Keratinocyte (primary cell): Measurements from ENCODE around the gene PER1. TPM values are rescaled to one million over a fixed set of nuclear protein-coding genes. Genes with fewer than 3 reads are reported as not detected.

ENCODE experiments used
- DNase-seq: peaks from one replicate; pipeline ENCODE4 v3.0.0-alpha.2; 2011; ENCODE audit warnings: low read depth, missing footprints, low spot score
- FAIRE-seq: peaks from 2 replicates; lab custom pipeline; 2011; peaks lifted over from hg19 to GRCh38; lab: Jason Lieb, UNC
- H2AFZ ChIP-seq: 2 replicates; pipeline ENCODE4 v1.6.0; 2012; ENCODE audit warnings: low read length, control low read depth, inconsistent platforms; ENCODE audit not compliant: control insufficient read depth
- H3K27ac ChIP-seq: 2 replicates; pipeline ENCODE4 v1.5.1; 2011; ENCODE audit warnings: low read length; ENCODE audit not compliant: control insufficient read depth, insufficient read depth
- H3K27me3 ChIP-seq: 3 replicates; pipeline ENCODE4 v1.6.0; 2011; ENCODE audit warnings: low read length; ENCODE audit not compliant: control insufficient read depth, insufficient read depth; ENCODE audit errors: extremely low read depth
- H3K36me3 ChIP-seq, 2 experiments: 2 replicates in 1 of 2; 3 replicates in 1 of 2; pipeline ENCODE4 v1.5.1; 2011; ENCODE audit warnings: low read length in 2 of 2, mild to moderate bottlenecking in 1 of 2; ENCODE audit not compliant: control insufficient read depth in 2 of 2, insufficient read depth in 2 of 2; ENCODE audit errors: extremely low read depth in 1 of 2
- H3K4me1 ChIP-seq: 3 replicates; pipeline ENCODE4 v1.5.1; 2011; ENCODE audit warnings: low read length; ENCODE audit not compliant: control insufficient read depth, insufficient read depth; ENCODE audit errors: extremely low read depth
- H3K4me2 ChIP-seq: 3 replicates; pipeline ENCODE4 v1.6.0; 2011; ENCODE audit warnings: low read depth, low read length; ENCODE audit not compliant: control insufficient read depth, insufficient read depth; ENCODE audit errors: extremely low read depth
- H3K4me3 ChIP-seq, 3 experiments: fragments of 200-600 bp in 1 of 3; sonication (generic) in 1 of 3; 2 replicates in 2 of 3; 3 replicates in 1 of 3; pipeline ENCODE4 v1.5.1; 2011 to 2016; ENCODE audit warnings: low read length in 3 of 3, mild to moderate bottlenecking in 3 of 3, control low read depth in 2 of 3, inconsistent platforms in 1 of 3, low read depth in 1 of 3, mixed read lengths in 1 of 3, mixed run types in 1 of 3, moderate library complexity in 1 of 3; ENCODE audit not compliant: control insufficient read depth in 2 of 3, insufficient read depth in 2 of 3; ENCODE audit errors: extremely low read depth in 1 of 3
- H3K79me2 ChIP-seq: 2 replicates; pipeline ENCODE4 v1.6.0; 2012; ENCODE audit warnings: low read length; ENCODE audit not compliant: control insufficient read depth, insufficient read depth
- H3K9ac ChIP-seq: 3 replicates; pipeline ENCODE4 v1.6.0; 2011; ENCODE audit warnings: low read length; ENCODE audit not compliant: control insufficient read depth, insufficient read depth; ENCODE audit errors: extremely low read depth
- H3K9me1 ChIP-seq: 3 replicates; pipeline ENCODE4 v1.6.0; 2011; ENCODE audit warnings: low read length; ENCODE audit not compliant: control insufficient read depth, insufficient read depth; ENCODE audit errors: extremely low read depth
- H3K9me3 ChIP-seq: 2 replicates; pipeline ENCODE4 v1.5.1; 2012; ENCODE audit warnings: low read depth, low read length; ENCODE audit not compliant: control insufficient read depth
- H4K20me1 ChIP-seq: 3 replicates; pipeline ENCODE4 v1.6.0; 2011; ENCODE audit warnings: low read length; ENCODE audit not compliant: control insufficient read depth, insufficient read depth; ENCODE audit errors: extremely low read depth
- CTCF ChIP-seq, 3 experiments: IDR thresholded peaks in 1 of 3; conservative IDR thresholded peaks in 1 of 3; optimal IDR thresholded peaks in 1 of 3; 2 replicates in 2 of 3; 3 replicates in 1 of 3; pipeline versions ENCODE3 to v1.5.1; 2011; ENCODE audit warnings: low read length in 3 of 3, mild to moderate bottlenecking in 3 of 3, moderate library complexity in 2 of 3, control low read depth in 1 of 3, inconsistent platforms in 1 of 3; ENCODE audit not compliant: insufficient read depth in 2 of 3; ENCODE audit errors: extremely low read depth in 1 of 3
- EZH2 ChIP-seq: IDR thresholded peaks from one replicate; pipeline ENCODE4 v1.6.1; 2012; ENCODE audit warnings: inconsistent platforms, mild to moderate bottlenecking, low read length, moderate library complexity
- dilution Hi-C: fragments of 300-500 bp; cut with MboI; formaldehyde crosslinking; loops from one replicate; pipeline ENCODE4 v1.7.0; 2020; ENCODE audit warnings: low sequenced_read_pairs; ENCODE audit not compliant: extremely low pct_ligation_motif_present
- polyA plus RNA-seq, 5 experiments: library from polyadenylated mRNA; depleted of rRNA in 3 of 5; stranded (reverse) in 3 of 5; stranded (forward) in 1 of 5; unstranded in 1 of 5; fragments of >200 nt; gene quantifications; 1 replicate in 1 of 5; 2 replicates in 3 of 5; 3 replicates in 1 of 5; pipeline versions ENCODE4 v1.2.1 to v1.2.3, GENCODE V29; 2011 to 2012; ENCODE audit warnings: missing spikeins in 2 of 5, low read depth in 1 of 5, low replicate concordance in 1 of 5

Gene PER1
- polyA plus RNA-seq, 1 donor (not counting 4 experiments of a cell fraction or from before 2014, with no cell fraction given), result 15.1 TPM

GRCh38 chr17:8141045-8141444 lies 11.2 kb downstream of the PER1 start:
- DNase-seq (no peak), FAIRE-seq (no peak)
- no peak overlapping the region for H3K9ac ChIP-seq
- peaks cover 16% of the 10 kb centered on the region for H3K4me1 ChIP-seq
- peaks cover 41 to 47% of the 10 kb centered on the region in 2 experiments for H3K36me3 ChIP-seq
- H3K27ac ChIP-seq, result no peak overlapping the region
- peaks cover 7% of the 10 kb centered on the region for H4K20me1 ChIP-seq
- TF ChIP-seq EZH2 (no peak), CTCF (optimal IDR thresholded peaks at IDR 0.05 in 1 of 3, IDR thresholded peaks at IDR 0.05 in 1 of 3, conservative IDR thresholded peaks at IDR 0.05 in 1 of 3; ENCODE audit: extremely low read depth in 1 of 3, insufficient read depth in 2 of 3, low read length in 3 of 3) (no peak)
- no peak overlapping the region for H2AFZ ChIP-seq
- H3K4me2 ChIP-seq, result no peak overlapping the region
- H3K9me1 ChIP-seq, result no peaks in the 10 kb centered on the region
- no peak overlapping the region for H3K4me3 ChIP-seq
- no peaks in the 10 kb centered on the region for H3K9me3 ChIP-seq
- H3K79me2 ChIP-seq, result no peaks in the 10 kb centered on the region
- dilution Hi-C loops, result no loop called here
- H3K27me3 ChIP-seq, result no peaks in the 10 kb centered on the region

GRCh38 chr17:8140065-8141029 lies 11.9 kb downstream of the PER1 start:
- no peaks in the 10 kb centered on the region for H3K9me3 ChIP-seq
- no peaks in the 10 kb centered on the region for H3K79me2 ChIP-seq
- no peak overlapping the region for H3K9ac ChIP-seq
- no peaks in the 10 kb centered on the region for H3K27me3 ChIP-seq
- H4K20me1 ChIP-seq, result peaks cover 7% of the 10 kb centered on the region
- H3K4me2 ChIP-seq, result no peak overlapping the region
- peaks cover 37 to 45% of the 10 kb centered on the region in 2 experiments for H3K36me3 ChIP-seq
- H3K9me1 ChIP-seq, result no peaks in the 10 kb centered on the region
- DNase-seq (no peak), FAIRE-seq (no peak)
- dilution Hi-C loops, result no loop called here
- H3K4me1 ChIP-seq, result peaks cover 16% of the 10 kb centered on the region
- no peak overlapping the region for H2AFZ ChIP-seq
- no peak for TF ChIP-seq CTCF (optimal IDR thresholded peaks at IDR 0.05 in 1 of 3, IDR thresholded peaks at IDR 0.05 in 1 of 3, conservative IDR thresholded peaks at IDR 0.05 in 1 of 3; ENCODE audit: extremely low read depth in 1 of 3, insufficient read depth in 2 of 3, low read length in 3 of 3)
- H3K4me3 ChIP-seq, result no peak overlapping the region
- no peak overlapping the region for H3K27ac ChIP-seq
